B cell (primary cell): ENCODE measurements around the gene PDLIM4.

ENCODE experiments used
- CTCF ChIP-seq: fragments of 200-600 bp; IDR thresholded peaks from one replicate; pipeline ENCODE4 v1.8.0; 2022; ENCODE audit warnings: antibody characterized with exemption, mild to moderate bottlenecking
- EZH2 ChIP-seq: IDR thresholded peaks from 2 replicates; pipeline ENCODE4 v1.6.1; 2012; ENCODE audit warnings: borderline replicate concordance, low read depth, mild to moderate bottlenecking, moderate library complexity, low read length; ENCODE audit not compliant: insufficient read depth, poor library complexity, severe bottlenecking

- TF ChIP-seq EZH2 (no peak), CTCF (no peak)
These were observed 29.1 kb upstream of the PDLIM4 start for GRCh38 chr5:132228241-132229035.
